ENCODE results near the gene PM20D2. TPM values are rescaled to one million over a fixed set of nuclear protein-coding genes. Genes with fewer than 3 reads are reported as not detected.

Gene PM20D2
- total and polyA plus RNA-seq, 2 of the 8 experiments (the other 6 are each of a cell fraction or from before 2014, with no cell fraction given), result 2.7 to 7.6 TPM

DNA sequence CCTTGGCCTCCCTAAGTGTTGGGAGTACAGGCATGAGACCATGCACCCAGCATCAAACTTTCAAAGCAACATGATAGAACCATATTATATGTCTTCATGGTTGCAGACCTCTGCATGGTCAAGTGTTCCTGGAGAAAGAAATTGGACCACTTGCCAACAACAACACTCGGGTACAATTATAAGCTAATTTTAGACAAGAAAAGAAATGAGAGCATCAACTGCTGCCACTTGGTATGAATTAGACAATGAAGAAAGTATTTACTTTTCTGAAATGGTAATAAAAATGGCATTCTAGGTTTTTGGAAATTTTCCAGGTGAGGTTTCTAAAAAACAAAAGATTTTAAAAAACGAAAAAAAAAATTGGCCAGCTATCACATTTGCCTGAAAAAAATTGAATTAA lies 7.7 kb upstream of the PM20D2 start (continued):
- no peak for TF ChIP-seq SAP30 (IDR thresholded peaks at IDR 0.05; ENCODE audit: insufficient read depth, insufficient replicate concordance, low read length)
- TF ChIP-seq POLR2AphosphoS5 (IDR thresholded peaks at IDR 0.05; ENCODE audit: low read depth, low read length), result no peak
- TF ChIP-seq GABPA (IDR thresholded peaks at IDR 0.05; ENCODE audit: borderline replicate concordance, insufficient read depth, low read length), result no peak
- no peak for TF ChIP-seq TEAD4 (IDR thresholded peaks at IDR 0.05; ENCODE audit: low read depth, low read length)

Measured in H1 (cell line).